ENCODE data around the gene TBCK.

GRCh38 chr4:106317815-106318214 lies 1.8 kb upstream of the TBCK start:
- TF ChIP-seq, protein P1, sequence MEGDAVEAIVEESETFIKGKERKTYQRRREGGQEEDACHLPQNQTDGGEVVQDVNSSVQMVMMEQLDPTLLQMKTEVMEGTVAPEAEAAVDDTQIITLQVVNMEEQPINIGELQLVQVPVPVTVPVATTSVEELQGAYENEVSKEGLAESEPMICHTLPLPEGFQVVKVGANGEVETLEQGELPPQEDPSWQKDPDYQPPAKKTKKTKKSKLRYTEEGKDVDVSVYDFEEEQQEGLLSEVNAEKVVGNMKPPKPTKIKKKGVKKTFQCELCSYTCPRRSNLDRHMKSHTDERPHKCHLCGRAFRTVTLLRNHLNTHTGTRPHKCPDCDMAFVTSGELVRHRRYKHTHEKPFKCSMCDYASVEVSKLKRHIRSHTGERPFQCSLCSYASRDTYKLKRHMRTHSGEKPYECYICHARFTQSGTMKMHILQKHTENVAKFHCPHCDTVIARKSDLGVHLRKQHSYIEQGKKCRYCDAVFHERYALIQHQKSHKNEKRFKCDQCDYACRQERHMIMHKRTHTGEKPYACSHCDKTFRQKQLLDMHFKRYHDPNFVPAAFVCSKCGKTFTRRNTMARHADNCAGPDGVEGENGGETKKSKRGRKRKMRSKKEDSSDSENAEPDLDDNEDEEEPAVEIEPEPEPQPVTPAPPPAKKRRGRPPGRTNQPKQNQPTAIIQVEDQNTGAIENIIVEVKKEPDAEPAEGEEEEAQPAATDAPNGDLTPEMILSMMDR (IDR thresholded peaks at IDR 0.05), result no peak
- no peak for TF ChIP-seq POLR2A (IDR thresholded peaks at IDR 0.05)
